Rectal smooth muscle tissue (tissue), 1 donor: Measurements from ENCODE around the gene SGK1.

ENCODE experiments used
- H3K27ac ChIP-seq: one replicate; pipeline ENCODE4 v1.7.0; 2013; ENCODE audit warnings: low read depth, low read length, inconsistent platforms
- H3K27me3 ChIP-seq: one replicate; pipeline ENCODE4 v1.7.0; 2013; ENCODE audit warnings: low read length; ENCODE audit not compliant: control insufficient read depth, insufficient read depth
- H3K36me3 ChIP-seq: one replicate; pipeline ENCODE4 v1.7.0; 2013; ENCODE audit warnings: low read length; ENCODE audit not compliant: control insufficient read depth, insufficient read depth
- H3K4me1 ChIP-seq: one replicate; pipeline ENCODE4 v1.7.0; 2013; ENCODE audit warnings: low read length; ENCODE audit not compliant: control insufficient read depth, insufficient read depth
- H3K4me3 ChIP-seq: one replicate; pipeline ENCODE4 v1.7.0; 2013; ENCODE audit warnings: low read length
- H3K9ac ChIP-seq: one replicate; pipeline ENCODE4 v1.7.0; 2013; ENCODE audit warnings: low read length

The SGK1 gene

DNA sequence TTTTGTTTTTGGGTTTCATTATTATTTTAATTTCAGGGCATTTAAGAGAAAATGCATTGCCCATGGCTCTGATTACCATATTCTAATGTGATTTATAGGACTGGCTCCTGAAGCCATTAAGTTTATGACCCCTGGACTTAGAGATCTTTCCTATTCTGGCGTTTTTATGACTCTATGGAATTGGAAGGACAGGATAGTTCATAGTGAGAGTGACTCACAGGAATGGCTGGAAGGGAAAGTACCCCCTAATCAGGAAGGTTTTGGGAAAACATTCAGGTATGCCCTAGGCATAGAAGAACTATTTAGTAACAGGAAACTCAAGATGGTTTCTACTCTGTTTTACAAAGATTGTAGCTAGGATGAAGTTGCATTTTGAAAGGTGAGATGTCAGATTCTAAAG is 156.9 kb downstream of the SGK1 start:
- H3K27ac ChIP-seq, result no peak overlapping the region
- H3K36me3 ChIP-seq, result no peaks in the 10 kb centered on the region
- no peaks in the 10 kb centered on the region for H3K27me3 ChIP-seq
- H3K4me1 ChIP-seq, result no peaks in the 10 kb centered on the region
- no peak overlapping the region for H3K4me3 ChIP-seq
- H3K9ac ChIP-seq, result no peak overlapping the region

DNA sequence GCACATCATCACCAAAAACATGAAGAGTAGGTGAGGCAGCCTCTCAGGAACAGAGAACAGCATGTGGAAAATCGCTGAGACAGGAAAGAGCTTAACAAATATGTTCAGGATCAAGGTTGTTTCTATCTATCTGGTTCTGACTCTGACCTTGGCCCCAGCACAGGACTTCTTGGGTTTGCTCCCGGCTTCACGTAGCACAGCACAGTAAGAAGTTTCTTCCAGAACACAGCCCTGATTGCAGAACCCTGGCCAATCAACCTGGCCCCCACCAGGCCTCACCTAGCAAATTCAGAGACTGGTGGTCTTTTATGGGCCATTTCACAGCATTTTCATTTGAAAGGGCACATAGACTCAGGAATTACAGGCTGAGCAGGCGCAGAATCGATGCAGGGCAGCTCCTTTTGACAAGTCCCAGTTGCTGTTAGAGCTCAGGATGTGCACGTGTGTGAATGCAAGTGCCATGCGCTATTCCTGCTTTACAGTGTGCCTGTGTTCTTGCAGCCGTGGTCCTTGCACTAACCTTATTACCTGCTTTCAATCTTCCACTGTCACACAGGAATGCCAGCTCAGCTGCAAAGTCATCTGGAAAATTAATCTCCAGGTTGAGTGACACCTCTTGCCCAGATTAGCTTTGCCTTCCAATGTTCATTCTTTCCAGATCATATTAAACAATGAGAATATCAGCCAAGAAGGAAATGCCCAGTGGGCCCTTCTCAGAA is 165.0 kb downstream of the SGK1 start:
- no peak overlapping the region for H3K9ac ChIP-seq
- H3K36me3 ChIP-seq, result no peaks in the 10 kb centered on the region
- no peak overlapping the region for H3K4me3 ChIP-seq
- H3K27me3 ChIP-seq, result no peaks in the 10 kb centered on the region
- H3K27ac ChIP-seq, result no peak overlapping the region
- H3K4me1 ChIP-seq, result no peaks in the 10 kb centered on the region

DNA sequence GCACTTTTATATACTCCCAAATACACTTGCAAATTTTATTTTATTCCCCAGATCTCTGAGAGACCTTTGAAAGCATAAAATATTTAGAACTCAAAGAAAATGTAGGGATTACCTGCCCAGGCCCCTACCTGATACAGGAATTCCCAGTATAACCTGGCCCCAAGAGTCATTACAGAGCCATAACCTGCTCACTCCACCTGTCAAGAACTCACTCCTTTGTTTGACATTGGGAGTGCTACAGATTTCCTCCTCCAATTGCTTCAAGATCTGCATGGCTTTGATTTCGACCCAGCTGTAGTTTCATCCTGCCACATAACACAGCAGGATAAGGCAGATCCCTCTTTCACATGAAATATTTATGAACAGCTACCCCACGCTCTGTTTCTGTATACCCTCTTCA is 169.3 kb downstream of the SGK1 start:
- no peak overlapping the region for H3K4me3 ChIP-seq
- H3K4me1 ChIP-seq, result no peaks in the 10 kb centered on the region
- H3K9ac ChIP-seq, result no peak overlapping the region
- no peaks in the 10 kb centered on the region for H3K27me3 ChIP-seq
- H3K27ac ChIP-seq, result no peak overlapping the region
- no peaks in the 10 kb centered on the region for H3K36me3 ChIP-seq

DNA sequence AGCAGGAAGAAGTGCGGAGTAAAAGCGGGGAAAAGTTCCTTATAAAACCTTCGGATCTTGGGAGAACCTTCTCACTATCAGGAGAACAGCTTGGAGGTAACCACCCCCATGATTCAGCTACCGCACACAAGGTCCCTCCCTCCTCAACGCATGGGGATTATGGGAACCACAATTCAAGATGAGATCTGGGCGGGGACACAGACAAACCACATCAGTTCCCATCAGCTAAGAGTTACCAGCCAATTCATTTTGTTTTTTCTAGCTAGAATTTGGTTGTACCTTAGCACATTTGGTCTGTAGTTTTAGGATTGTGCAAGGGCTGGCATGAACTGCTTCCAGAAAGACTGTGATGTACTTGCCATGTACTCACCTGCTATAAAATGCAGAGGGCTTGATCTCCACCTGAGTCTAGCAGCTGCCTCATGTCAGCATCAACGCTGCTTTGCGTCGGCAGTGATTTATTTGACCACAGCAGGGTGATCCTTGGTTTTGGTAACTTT is 170.8 kb downstream of the SGK1 start:
- no peaks in the 10 kb centered on the region for H3K27me3 ChIP-seq
- no peaks in the 10 kb centered on the region for H3K36me3 ChIP-seq

DNA sequence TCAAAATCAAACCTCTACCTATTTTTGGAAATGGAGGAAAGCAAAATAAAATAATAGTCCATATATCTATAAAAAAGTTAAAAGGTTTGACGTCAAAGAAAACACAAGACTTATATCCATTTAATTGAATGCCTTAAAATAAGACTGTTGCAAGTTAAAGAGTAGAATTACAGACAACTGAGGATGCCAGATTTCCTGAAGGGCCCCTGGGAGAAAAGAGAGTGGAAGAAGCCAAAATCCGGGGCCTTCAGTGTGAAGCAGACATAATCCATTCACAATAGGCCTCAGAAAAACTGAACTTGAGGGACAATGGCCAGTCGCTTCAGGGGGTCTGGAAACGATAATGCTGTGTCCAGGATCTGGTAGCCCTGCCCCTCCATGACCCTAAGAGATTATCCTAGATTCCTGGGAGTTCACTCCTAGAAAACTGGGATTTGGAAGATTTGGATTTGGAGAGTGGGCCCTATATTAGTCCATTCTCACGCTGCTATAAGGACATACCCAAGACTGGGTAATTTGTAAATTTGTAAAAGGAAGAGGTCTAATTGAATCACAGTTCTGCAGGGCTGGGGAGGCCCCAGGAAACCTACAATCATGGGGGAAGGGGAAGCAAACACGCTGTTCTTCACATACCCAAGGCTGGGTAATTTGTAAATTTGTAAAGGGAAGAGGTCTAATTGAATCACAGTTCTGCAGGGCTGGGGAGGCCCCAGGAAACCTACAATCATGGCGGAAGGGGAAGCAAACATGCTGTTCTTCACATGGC is 171.5 kb downstream of the SGK1 start:
- no peak overlapping the region for H3K27ac ChIP-seq
- H3K4me1 ChIP-seq, result no peaks in the 10 kb centered on the region
- no peaks in the 10 kb centered on the region for H3K27me3 ChIP-seq

More for the DNA sequence above, 170.8 kb downstream of the SGK1 start:
- Histone ChIP-seq H3K9ac (no peak overlapping the region), H3K4me1 (no peaks in the 10 kb centered on the region), H3K4me3 (no peak overlapping the region), H3K27ac (no peak overlapping the region)

DNA sequence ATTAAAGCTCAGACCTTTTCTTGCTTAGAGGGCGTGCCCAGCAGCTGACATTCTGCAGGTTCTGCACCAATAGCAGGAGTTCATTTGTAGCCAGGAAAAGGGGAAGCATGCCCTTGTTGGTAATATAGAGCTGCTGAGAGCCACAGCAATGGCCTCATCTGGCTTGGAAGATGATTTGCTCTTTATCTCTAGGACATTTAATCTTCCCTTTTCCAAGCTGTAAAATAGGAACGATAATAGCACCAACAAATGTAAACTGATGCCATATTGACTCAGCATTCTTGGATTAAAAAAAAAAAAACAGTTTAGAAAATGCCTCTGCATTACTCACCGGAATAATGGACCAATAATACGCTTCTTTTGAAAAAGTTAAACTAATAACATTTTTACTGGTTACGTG is 172.1 kb downstream of the SGK1 start:
- Histone ChIP-seq H3K4me3 (no peak overlapping the region), H3K27ac (no peak overlapping the region), H3K27me3 (no peaks in the 10 kb centered on the region), H3K4me1 (no peaks in the 10 kb centered on the region), H3K36me3 (no peaks in the 10 kb centered on the region), H3K9ac (no peak overlapping the region)

More for the DNA sequence above, 171.5 kb downstream of the SGK1 start:
- no peak overlapping the region for H3K9ac ChIP-seq
- no peak overlapping the region for H3K4me3 ChIP-seq
- no peaks in the 10 kb centered on the region for H3K36me3 ChIP-seq

DNA sequence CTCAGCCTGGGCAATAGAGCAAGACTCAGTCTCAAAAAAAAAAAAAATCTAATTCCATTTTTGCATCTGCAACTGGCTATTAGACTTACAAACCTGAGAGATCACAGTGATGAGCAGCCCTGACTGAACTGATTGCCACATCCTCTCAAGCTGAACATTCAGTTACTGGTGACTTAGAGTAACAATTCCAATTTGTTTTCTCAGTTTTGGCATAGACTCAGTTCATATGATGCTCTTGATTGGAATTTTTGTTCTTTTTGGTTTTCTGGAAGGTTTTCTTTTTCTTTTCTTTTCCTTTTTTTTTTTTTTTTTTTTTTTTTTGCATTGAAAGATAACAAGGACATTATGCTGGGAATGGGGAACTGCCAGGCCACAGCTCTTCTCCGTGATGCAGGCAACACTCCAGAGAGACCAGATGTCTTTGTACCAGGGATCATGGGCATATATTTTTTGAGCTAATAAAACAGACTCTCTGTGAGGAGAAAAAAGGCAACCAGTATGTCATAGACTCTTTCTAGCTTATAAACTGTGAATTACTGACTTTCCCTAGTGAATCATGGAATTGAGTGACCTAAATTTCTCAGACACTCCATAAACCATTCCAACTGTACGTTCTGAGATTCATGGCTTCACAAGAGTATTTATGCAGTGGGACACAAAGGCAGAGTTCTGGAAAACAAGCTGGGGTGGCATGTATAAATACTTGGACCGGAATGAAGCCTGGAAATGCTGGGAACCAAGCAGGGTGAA is 179.5 kb downstream of the SGK1 start:
- no peak overlapping the region for H3K27ac ChIP-seq
- H3K4me1 ChIP-seq, result no peaks in the 10 kb centered on the region
- no peak overlapping the region for H3K4me3 ChIP-seq
- no peak overlapping the region for H3K9ac ChIP-seq
- no peaks in the 10 kb centered on the region for H3K27me3 ChIP-seq
- no peaks in the 10 kb centered on the region for H3K36me3 ChIP-seq

DNA sequence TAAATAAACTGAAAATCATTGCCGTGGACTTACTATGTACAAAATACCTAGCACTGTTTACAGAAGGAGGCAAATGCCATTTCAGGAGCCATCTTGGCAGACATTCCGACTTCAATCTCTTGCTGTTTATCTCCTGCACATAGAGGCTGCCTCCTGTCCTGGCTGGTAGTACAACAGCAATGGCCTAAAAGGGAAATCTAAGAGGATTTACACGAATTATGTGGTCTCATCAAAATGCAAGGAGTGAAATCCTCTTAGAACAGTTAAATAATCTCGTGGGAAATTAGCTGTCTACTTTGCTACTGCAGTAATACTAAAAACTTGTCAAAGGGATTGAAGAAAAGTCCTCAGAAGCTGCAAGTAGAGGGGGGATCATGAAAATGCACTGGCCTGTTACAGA is 183.3 kb downstream of the SGK1 start:
- H3K4me3 ChIP-seq, result no peak overlapping the region
- no peak overlapping the region for H3K27ac ChIP-seq
- no peaks in the 10 kb centered on the region for H3K36me3 ChIP-seq
- H3K27me3 ChIP-seq, result no peaks in the 10 kb centered on the region
- H3K9ac ChIP-seq, result no peak overlapping the region
- H3K4me1 ChIP-seq, result no peaks in the 10 kb centered on the region

DNA sequence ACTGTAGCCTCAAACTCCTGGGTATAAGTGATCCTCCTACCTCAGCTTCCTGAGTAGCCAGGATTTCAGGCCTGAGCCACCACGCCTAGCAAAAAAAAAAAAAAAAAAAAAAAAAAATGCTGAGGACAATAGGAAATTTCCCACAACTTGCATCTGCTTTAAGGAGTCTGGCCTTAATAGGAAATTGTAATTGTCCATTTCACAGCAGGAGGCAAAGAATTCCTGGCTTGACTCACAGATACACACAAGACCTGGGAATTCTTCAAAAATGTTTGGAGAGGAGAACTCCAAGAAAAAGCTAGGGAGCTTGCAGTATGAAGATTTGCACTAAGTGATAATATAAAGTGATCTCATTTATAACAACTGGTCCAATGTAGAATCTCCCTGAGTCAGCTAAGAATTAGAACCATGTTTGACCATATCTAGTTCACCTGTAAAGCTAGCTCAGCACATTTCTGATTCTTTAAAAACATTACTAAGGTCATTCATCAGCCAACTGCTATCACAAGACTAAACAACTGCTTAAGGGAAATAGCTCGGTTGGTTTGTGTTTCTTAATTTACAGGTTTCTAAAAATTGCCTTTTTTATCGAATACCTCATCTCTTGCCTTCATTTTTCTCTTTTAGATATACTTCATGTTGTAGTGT is 185.3 kb downstream of the SGK1 start:
- no peaks in the 10 kb centered on the region for H3K4me1 ChIP-seq
- H3K9ac ChIP-seq, result no peak overlapping the region
- no peaks in the 10 kb centered on the region for H3K27me3 ChIP-seq
- H3K27ac ChIP-seq, result no peak overlapping the region
- no peaks in the 10 kb centered on the region for H3K36me3 ChIP-seq
- no peak overlapping the region for H3K4me3 ChIP-seq

DNA sequence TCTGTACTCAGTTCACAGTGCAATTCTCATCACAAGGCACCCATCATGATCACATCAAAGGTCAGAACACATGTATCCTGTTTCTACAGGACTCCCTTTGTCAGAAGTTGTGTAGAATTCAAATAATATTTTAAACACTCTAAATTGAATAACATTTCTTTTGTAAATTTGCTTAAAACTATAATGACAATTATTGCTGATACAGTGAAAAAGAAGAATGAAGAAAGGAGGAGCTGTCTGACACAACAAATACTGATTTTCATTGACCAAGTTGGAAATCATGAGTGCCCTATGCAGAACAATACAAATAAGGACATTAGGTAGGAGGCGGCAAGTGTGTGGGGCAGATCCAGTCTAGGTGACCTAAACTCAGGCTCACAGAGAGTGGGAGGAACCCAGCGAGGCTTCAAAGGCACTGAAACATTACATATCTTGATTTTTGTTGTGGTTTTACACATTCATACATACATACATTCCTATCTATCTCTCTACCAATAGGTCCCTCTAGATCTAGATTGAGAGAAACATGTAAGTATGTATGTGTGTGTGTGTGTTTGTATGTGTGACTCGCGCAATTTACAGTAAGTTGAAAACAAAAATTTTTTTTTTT is 186.3 kb downstream of the SGK1 start:
- no peaks in the 10 kb centered on the region for H3K36me3 ChIP-seq
- H3K27ac ChIP-seq, result no peak overlapping the region
- H3K4me3 ChIP-seq, result no peak overlapping the region

DNA sequence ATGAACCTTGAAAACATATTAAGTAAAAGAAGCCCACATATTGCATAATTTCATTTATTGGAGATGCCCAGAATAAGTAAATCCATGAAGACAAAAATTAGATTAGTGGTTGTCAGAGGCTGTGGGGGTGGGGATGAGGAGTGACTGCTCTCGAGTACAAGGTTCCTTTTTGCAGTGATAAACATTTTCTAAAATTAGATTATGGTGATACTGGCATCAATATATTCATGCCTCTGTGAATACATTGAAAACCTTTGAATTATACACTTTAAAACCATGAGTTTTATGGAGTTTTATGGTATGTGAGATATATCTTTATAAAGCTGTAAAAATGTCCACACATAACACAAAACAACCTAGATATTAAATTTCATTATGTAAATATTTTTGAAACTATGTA is 189.8 kb downstream of the SGK1 start:
- H3K4me1 ChIP-seq, result no peaks in the 10 kb centered on the region
- no peak overlapping the region for H3K4me3 ChIP-seq
- H3K27me3 ChIP-seq, result no peaks in the 10 kb centered on the region
- no peaks in the 10 kb centered on the region for H3K36me3 ChIP-seq
- no peak overlapping the region for H3K27ac ChIP-seq
- no peak overlapping the region for H3K9ac ChIP-seq

More for the DNA sequence above, 186.3 kb downstream of the SGK1 start:
- H3K9ac ChIP-seq, result no peak overlapping the region
- H3K27me3 ChIP-seq, result no peaks in the 10 kb centered on the region
- no peaks in the 10 kb centered on the region for H3K4me1 ChIP-seq
